NOMO-1 treated with dmso at 0.1 percent for 144 hours (cell line): ENCODE measurements around the gene RGS11.

Source experiments
- DNase-seq: peaks from one replicate; lab custom pipeline; 2025; ENCODE audit not compliant: unreplicated experiment; lab: John Stamatoyannopoulos, UW

Gene RGS11

GRCh38 chr16:296806-297510 lies 21.2 kb upstream of the RGS11 start:
- no peak for DNase-seq

GRCh38 chr16:296276-296675 lies 20.5 kb upstream of the RGS11 start:
- no peak for DNase-seq

GRCh38 chr16:293043-293775 lies 17.5 kb upstream of the RGS11 start:
- DNase-seq = no peak

- no peak for DNase-seq
These were observed 15.8 kb upstream of the RGS11 start for GRCh38 chr16:291539-291938.

GRCh38 chr16:290681-291405 lies 15.1 kb upstream of the RGS11 start:
- no peak for DNase-seq

- DNase-seq = no peak
These were observed 14.4 kb upstream of the RGS11 start for GRCh38 chr16:290015-290680.

- no peak for DNase-seq
These were observed 13.8 kb upstream of the RGS11 start for GRCh38 chr16:289395-289997.

GRCh38 chr16:287981-288920 lies 12.5 kb upstream of the RGS11 start:
- DNase-seq = no peak

GRCh38 chr16:287298-287811 lies 11.6 kb upstream of the RGS11 start:
- DNase-seq = no peak

GRCh38 chr16:286491-287297 lies 10.9 kb upstream of the RGS11 start:
- no peak for DNase-seq

GRCh38 chr16:285146-286055 lies 9.7 kb upstream of the RGS11 start:
- DNase-seq = no peak

- no peak for DNase-seq
These were observed 8.7 kb upstream of the RGS11 start for GRCh38 chr16:284204-285120.

- no peak for DNase-seq
These were observed 7.5 kb upstream of the RGS11 start, which contains the start of gene PDIA2 for GRCh38 chr16:283033-283805. Gene PDIA2, plus strand, starts transcription at chr16:283164. Its CDS starts 6 bp downstream, at chr16:283170.

GRCh38 chr16:282491-282890 lies 6.7 kb upstream of the RGS11 start:
- DNase-seq = no peak

GRCh38 chr16:281660-282255 lies 6.0 kb upstream of the RGS11 start:
- DNase-seq = no peak
